Astrocyte (in vitro differentiated cells and primary cell): Measurements from ENCODE around the gene RFX1. TPM values are rescaled to one million over a fixed set of nuclear protein-coding genes. Genes with fewer than 3 reads are reported as not detected.

Experiments
- DNase-seq: peaks from one replicate; pipeline ENCODE4 v3.0.0-alpha.2; 2010; ENCODE audit warnings: low read depth
- FAIRE-seq: peaks from 2 replicates; lab custom pipeline; 2011; peaks lifted over from hg19 to GRCh38; lab: Jason Lieb, UNC
- H2AFZ ChIP-seq: 2 replicates; pipeline ENCODE4 v1.6.0; 2012; ENCODE audit warnings: low read depth, low read length, inconsistent platforms
- H3K27ac ChIP-seq: 2 replicates; pipeline ENCODE4 v1.5.1; 2011; ENCODE audit warnings: low read depth, low read length, inconsistent platforms
- H3K27me3 ChIP-seq: 2 replicates; pipeline ENCODE4 v1.6.0; 2011; ENCODE audit warnings: low read length, inconsistent platforms; ENCODE audit not compliant: insufficient read depth
- H3K36me3 ChIP-seq: 2 replicates; pipeline ENCODE4 v1.5.1; 2011; ENCODE audit warnings: low read length, inconsistent platforms; ENCODE audit not compliant: insufficient read depth
- H3K4me1 ChIP-seq: 2 replicates; pipeline ENCODE4 v1.5.1; 2011; ENCODE audit warnings: low read length, inconsistent platforms; ENCODE audit not compliant: insufficient read depth
- H3K4me2 ChIP-seq: 2 replicates; pipeline ENCODE4 v1.6.0; 2012; ENCODE audit warnings: low read length, inconsistent platforms
- H3K4me3 ChIP-seq: 2 replicates; pipeline ENCODE4 v1.5.1; 2011; ENCODE audit warnings: low read depth, mild to moderate bottlenecking, low read length, inconsistent platforms; ENCODE audit not compliant: insufficient read depth
- H3K79me2 ChIP-seq: 2 replicates; pipeline ENCODE4 v1.6.0; 2012; ENCODE audit warnings: mild to moderate bottlenecking, low read length, inconsistent platforms; ENCODE audit not compliant: insufficient read depth
- H3K9ac ChIP-seq: 2 replicates; pipeline ENCODE4 v1.6.0; 2012; ENCODE audit warnings: mild to moderate bottlenecking, low read length, inconsistent platforms
- H3K9me3 ChIP-seq: 2 replicates; pipeline ENCODE4 v1.5.1; 2012; ENCODE audit warnings: low read depth, mild to moderate bottlenecking, low read length, inconsistent platforms; ENCODE audit not compliant: insufficient read depth
- H4K20me1 ChIP-seq: 2 replicates; pipeline ENCODE4 v1.6.0; 2012; ENCODE audit warnings: low read length, inconsistent platforms; ENCODE audit not compliant: insufficient read depth
- H3K27ac Mint-ChIP-seq: one replicate; pipeline ENCODE4 v1.8.0; 2021; ENCODE audit warnings: mild to moderate bottlenecking, mixed read lengths; ENCODE audit not compliant: unreplicated experiment
- H3K27me3 Mint-ChIP-seq: one replicate; pipeline ENCODE4 v1.8.0; 2021; ENCODE audit warnings: low read depth, mixed read lengths; ENCODE audit not compliant: unreplicated experiment
- H3K36me3 Mint-ChIP-seq: one replicate; pipeline ENCODE4 v1.8.0; 2021; ENCODE audit warnings: low read depth, mixed read lengths; ENCODE audit not compliant: unreplicated experiment
- H3K4me1 Mint-ChIP-seq: one replicate; pipeline ENCODE4 v1.8.0; 2021; ENCODE audit warnings: low read depth, mixed read lengths; ENCODE audit not compliant: unreplicated experiment
- H3K4me3 Mint-ChIP-seq: one replicate; pipeline ENCODE4 v1.8.0; 2021; ENCODE audit warnings: mild to moderate bottlenecking, moderate library complexity, mixed read lengths; ENCODE audit not compliant: unreplicated experiment
- H3K9me3 Mint-ChIP-seq: one replicate; pipeline ENCODE4 v1.8.0; 2021; ENCODE audit warnings: mild to moderate bottlenecking, mixed read lengths; ENCODE audit not compliant: unreplicated experiment
- CTCF ChIP-seq: IDR thresholded peaks from 2 replicates; pipeline ENCODE4 v1.5.1; 2011; ENCODE audit warnings: low read depth, mild to moderate bottlenecking, inconsistent platforms, low read length, moderate library complexity; ENCODE audit not compliant: insufficient read depth
- EZH2 ChIP-seq: IDR thresholded peaks from 2 replicates; pipeline ENCODE4 v1.6.1; 2012; ENCODE audit warnings: mild to moderate bottlenecking, low read length, inconsistent platforms; ENCODE audit not compliant: insufficient read depth
- total RNA-seq: library from RNA; stranded (reverse); gene quantifications from 2 replicates; pipeline ENCODE4 v1.2.1, GENCODE V29; 2021

The RFX1 gene
- total RNA-seq, 1 donor from 2014 or later = 11.8 TPM

- TF ChIP-seq CTCF (no peak), EZH2 (no peak)
- Histone ChIP-seq H4K20me1 (no peaks in the 10 kb centered on the region), H3K4me2 (no peak overlapping the region), H3K79me2 (no peaks in the 10 kb centered on the region), H3K9ac (no peak overlapping the region), H3K36me3 (no peaks in the 10 kb centered on the region), H3K27me3 (no peaks in the 10 kb centered on the region), H3K9me3 (no peaks in the 10 kb centered on the region), H3K4me1 (peaks cover 5% of the 10 kb centered on the region), H3K4me3 (no peak overlapping the region), H3K27ac (no peak overlapping the region), H2AFZ (no peak overlapping the region)
- Mint-ChIP-seq H3K27me3 (no peaks in the 10 kb centered on the region), H3K4me1 (peaks cover 3% of the 10 kb centered on the region), H3K4me3 (no peak overlapping the region), H3K9me3 (no peaks in the 10 kb centered on the region), H3K36me3 (peaks cover 25% of the 10 kb centered on the region), H3K27ac (no peak overlapping the region)
- DNase-seq (peak; percentile 25), FAIRE-seq (no peak)
Measured at GRCh38 chr19:13964776-13965175, 41.3 kb downstream of the RFX1 start.

GRCh38 chr19:13963603-13964105, 42.5 kb downstream of the RFX1 start:
- Histone ChIP-seq H3K9me3 (no peaks in the 10 kb centered on the region), H3K79me2 (no peaks in the 10 kb centered on the region), H3K4me3 (no peak overlapping the region), H4K20me1 (peaks cover under 1% of the 10 kb centered on the region), H3K27me3 (no peaks in the 10 kb centered on the region), H2AFZ (no peak overlapping the region), H3K27ac (no peak overlapping the region), H3K4me1 (peaks cover 5% of the 10 kb centered on the region), H3K9ac (no peak overlapping the region), H3K36me3 (no peaks in the 10 kb centered on the region), H3K4me2 (no peak overlapping the region)
- DNase-seq (no peak), FAIRE-seq (no peak)
- H3K36me3 Mint-ChIP-seq = peaks cover 22% of the 10 kb centered on the region
- no peaks in the 10 kb centered on the region for H3K9me3 Mint-ChIP-seq
- no peaks in the 10 kb centered on the region for H3K27me3 Mint-ChIP-seq
- H3K4me1 Mint-ChIP-seq = peaks cover 3% of the 10 kb centered on the region
- TF ChIP-seq CTCF (no peak), EZH2 (no peak)
- H3K4me3 Mint-ChIP-seq = no peak overlapping the region
- H3K27ac Mint-ChIP-seq = no peak overlapping the region
